NCI-H2029 treated with DMSO at 0.1 percent for 48 hours (cell line): ENCODE data around the gene NLRP13.

Source experiments
- DNase-seq: peaks from one replicate; lab custom pipeline; 2025; lab: John Stamatoyannopoulos, UW

Gene NLRP13

GRCh38 chr19:55901369-55902079, 30.6 kb downstream of the NLRP13 start:
- DNase-seq: no peak

- no peak for DNase-seq
Observed at GRCh38 chr19:55898911-55899310, 33.2 kb downstream of the NLRP13 start.

GRCh38 chr19:55882626-55883025, 49.5 kb downstream of the NLRP13 start:
- no peak for DNase-seq

- no peak for DNase-seq
Observed at GRCh38 chr19:55877211-55877610, 54.9 kb downstream of the NLRP13 start.

GRCh38 chr19:55870736-55871135, 61.4 kb downstream of the NLRP13 start:
- DNase-seq: no peak

- DNase-seq: no peak
Observed at GRCh38 chr19:55867101-55867500, 65.0 kb downstream of the NLRP13 start.

GRCh38 chr19:55866521-55866920, 65.6 kb downstream of the NLRP13 start:
- no peak for DNase-seq

- DNase-seq: no peak
Observed at GRCh38 chr19:55858969-55859368, 73.2 kb downstream of the NLRP13 start.

GRCh38 chr19:55858401-55858800, 73.7 kb downstream of the NLRP13 start:
- no peak for DNase-seq

- no peak for DNase-seq
Observed at GRCh38 chr19:55857974-55858373, 74.2 kb downstream of the NLRP13 start.

- DNase-seq: no peak
Observed at GRCh38 chr19:55857149-55857548, 75.0 kb downstream of the NLRP13 start.

- DNase-seq: no peak
Observed at GRCh38 chr19:55855160-55855559, 77.0 kb downstream of the NLRP13 start.
